Fibroblast of lung (primary cell): ENCODE results near the gene EFEMP1. TPM values are rescaled to one million over a fixed set of nuclear protein-coding genes. Genes with fewer than 3 reads are reported as not detected.
A peak's percentile ranks its signal among the peaks of the same experiment; 100 is the strongest.

Experiments used
- DNase-seq, 2 donors: peaks; one replicate each; pipeline versions ENCODE4 v3.0.0 to v3.0.0-alpha.2; 2010; ENCODE audit warnings: low read depth in 2 of 2
- H2AFZ ChIP-seq: 2 replicates; pipeline ENCODE4 v1.5.1; 2012; ENCODE audit warnings: low read length, control low read depth, inconsistent platforms
- H3K27ac ChIP-seq: 2 replicates; pipeline ENCODE4 v1.5.1; 2011; ENCODE audit warnings: low read length, control low read depth; ENCODE audit not compliant: insufficient read depth
- H3K27me3 ChIP-seq: 2 replicates; pipeline ENCODE4 v1.5.1; 2011; ENCODE audit warnings: mild to moderate bottlenecking, low read length; ENCODE audit not compliant: control insufficient read depth, insufficient read depth
- H3K36me3 ChIP-seq: 2 replicates; pipeline ENCODE4 v1.5.1; 2011; ENCODE audit warnings: low read length; ENCODE audit not compliant: control insufficient read depth, insufficient read depth
- H3K4me1 ChIP-seq: 2 replicates; pipeline ENCODE4 v1.5.1; 2011; ENCODE audit warnings: low read length; ENCODE audit not compliant: control insufficient read depth, insufficient read depth; ENCODE audit errors: extremely low read depth
- H3K4me2 ChIP-seq: 2 replicates; pipeline ENCODE4 v1.5.1; 2011; ENCODE audit warnings: low read length, control low read depth; ENCODE audit not compliant: insufficient read depth; ENCODE audit errors: extremely low read depth
- H3K4me3 ChIP-seq, 4 experiments: fragments of 200-600 bp in 1 of 4; sonication (generic) in 1 of 4; replicated peaks in 1 of 4; 2 replicates each; pipeline ENCODE4 v1.5.1; 2011 to 2016; ENCODE audit warnings: low read length in 4 of 4, low read depth in 3 of 4, mild to moderate bottlenecking in 3 of 4, control low read depth in 2 of 4, inconsistent platforms in 1 of 4, mixed read lengths in 1 of 4; ENCODE audit not compliant: insufficient read depth in 1 of 4; ENCODE audit errors: control extremely low read depth in 1 of 4
- H3K79me2 ChIP-seq: 2 replicates; pipeline ENCODE4 v1.5.1; 2012; ENCODE audit warnings: mild to moderate bottlenecking, low read length, inconsistent platforms; ENCODE audit not compliant: control insufficient read depth, insufficient read depth
- H3K9ac ChIP-seq: 2 replicates; pipeline ENCODE4 v1.5.1; 2011; ENCODE audit warnings: mild to moderate bottlenecking, low read length, control low read depth; ENCODE audit not compliant: insufficient read depth
- H3K9me3 ChIP-seq: 2 replicates; pipeline ENCODE4 v1.5.1; 2012; ENCODE audit warnings: low read depth, low read length; ENCODE audit not compliant: control insufficient read depth, insufficient read depth
- H4K20me1 ChIP-seq: 2 replicates; pipeline ENCODE4 v1.5.1; 2011; ENCODE audit warnings: low read length; ENCODE audit not compliant: control insufficient read depth, insufficient read depth; ENCODE audit errors: extremely low read depth
- CTCF ChIP-seq, 2 donors: IDR thresholded peaks in 1 of 2; conservative IDR thresholded peaks in 1 of 2; 1 replicate in 1 of 2; 2 replicates in 1 of 2; pipeline ENCODE4 v1.5.1; 2011 to 2012; ENCODE audit warnings: low read length in 2 of 2, control low read depth in 1 of 2, inconsistent platforms in 1 of 2, low read depth in 1 of 2, mild to moderate bottlenecking in 1 of 2
- EZH2 ChIP-seq: IDR thresholded peaks from 2 replicates; pipeline ENCODE4 v1.5.1; 2012; ENCODE audit warnings: low read length, control low read depth, mild to moderate bottlenecking; ENCODE audit errors: missing control alignments
- polyA plus RNA-seq, 2 donors: library from polyadenylated mRNA; depleted of rRNA in 1 of 2; stranded (reverse) in 1 of 2; unstranded in 1 of 2; fragments of >200 nt; gene quantifications; 2 replicates each; pipeline ENCODE4 v1.2.1, GENCODE V29; 2011 to 2012; ENCODE audit warnings: missing spikeins in 1 of 2
- total RNA-seq: library from RNA; depleted of rRNA; stranded (reverse); fragments of >200 nt; gene quantifications from 2 replicates; pipeline ENCODE4 v1.2.1, GENCODE V29; 2014

EFEMP1 gene
- total and polyA plus RNA-seq, 2 donors (not counting 1 experiment from before 2014, with no cell fraction given): 467 to 724 TPM

GRCh38 chr2:55885944-55886281 is 37.7 kb downstream of the EFEMP1 start:
- Histone ChIP-seq H3K27ac (peak overlapping the region; percentile 80), H4K20me1 (no peaks in the 10 kb centered on the region), H3K9me3 (no peaks in the 10 kb centered on the region), H3K4me1 (peaks cover 29% of the 10 kb centered on the region), H3K9ac (no peak overlapping the region), H3K4me3 (no peak overlapping the region), H3K27me3 (no peaks in the 10 kb centered on the region), H3K4me2 (no peak overlapping the region), H3K36me3 (no peaks in the 10 kb centered on the region), H3K79me2 (no peaks in the 10 kb centered on the region), H2AFZ (no peak overlapping the region)
- TF ChIP-seq CTCF (conservative IDR thresholded peaks at IDR 0.05 in 1 of 2, IDR thresholded peaks at IDR 0.05 in 1 of 2; ENCODE audit: low read depth in 1 of 2, low read length in 2 of 2) (no peak), EZH2 (no peak)
- no peak for DNase-seq

GRCh38 chr2:55885127-55885943 is 38.2 kb downstream of the EFEMP1 start:
- Histone ChIP-seq H3K4me1 (peaks cover 32% of the 10 kb centered on the region), H3K4me3 (no peak overlapping the region), H3K9ac (no peak overlapping the region), H3K27me3 (no peaks in the 10 kb centered on the region), H3K9me3 (no peaks in the 10 kb centered on the region), H3K79me2 (no peaks in the 10 kb centered on the region), H3K27ac (peak overlapping the region; percentile 80), H3K36me3 (no peaks in the 10 kb centered on the region), H2AFZ (no peak overlapping the region), H3K4me2 (no peak overlapping the region), H4K20me1 (no peaks in the 10 kb centered on the region)
- no peak for TF ChIP-seq CTCF (conservative IDR thresholded peaks at IDR 0.05 in 1 of 2, IDR thresholded peaks at IDR 0.05 in 1 of 2; ENCODE audit: low read depth in 1 of 2, low read length in 2 of 2)
- TF ChIP-seq EZH2: no peak
- peak; percentile 98 to 100 for DNase-seq

- peaks cover 27% of the 10 kb centered on the region for H3K4me1 ChIP-seq
- no peaks in the 10 kb centered on the region for H3K36me3 ChIP-seq
- H3K4me2 ChIP-seq: peak overlapping the region; percentile 49
- no peak overlapping the region for H3K4me3 ChIP-seq
- no peaks in the 10 kb centered on the region for H3K27me3 ChIP-seq
- no peak for TF ChIP-seq EZH2
- TF ChIP-seq CTCF (conservative IDR thresholded peaks at IDR 0.05 in 1 of 2, IDR thresholded peaks at IDR 0.05 in 1 of 2; ENCODE audit: low read depth in 1 of 2, low read length in 2 of 2): no peak
- H3K9me3 ChIP-seq: no peaks in the 10 kb centered on the region
- peak overlapping the region; percentile 52 for H3K27ac ChIP-seq
- no peak overlapping the region for H3K9ac ChIP-seq
- DNase-seq: no peak
- H4K20me1 ChIP-seq: no peaks in the 10 kb centered on the region
- H2AFZ ChIP-seq: no peak overlapping the region
- no peaks in the 10 kb centered on the region for H3K79me2 ChIP-seq
Measured at GRCh38 chr2:55883829-55884228, 39.8 kb downstream of the EFEMP1 start.
